Neutrophil (primary cell): ENCODE data around the gene FGA.

ENCODE experiments used
- H3K27ac ChIP-seq: fragments of 200-600 bp; sonication (generic); 2 replicates; pipeline ENCODE4 v1.5.1; 2016; ENCODE audit warnings: mild to moderate bottlenecking, moderate library complexity
- H3K27me3 ChIP-seq: fragments of 200-600 bp; sonication (generic); 2 replicates; pipeline ENCODE4 v1.6.0; 2016; ENCODE audit warnings: mild to moderate bottlenecking
- H3K36me3 ChIP-seq: fragments of 200-600 bp; sonication (generic); 2 replicates; pipeline ENCODE4 v1.5.1; 2017
- H3K4me1 ChIP-seq, 2 experiments: fragments of 200-600 bp in 1 of 2; sonication (generic) in 1 of 2; 1 replicate in 1 of 2; 2 replicates in 1 of 2; pipeline versions ENCODE4 v1.5.1 to v1.6.1; 2013 to 2016; ENCODE audit warnings: low read depth in 1 of 2, low read length in 1 of 2, mild to moderate bottlenecking in 1 of 2, moderate library complexity in 1 of 2; ENCODE audit not compliant: control insufficient read depth in 1 of 2, insufficient read depth in 1 of 2
- H3K4me3 ChIP-seq, 2 experiments: fragments of 200-600 bp in 1 of 2; sonication (generic) in 1 of 2; 1 replicate in 1 of 2; 2 replicates in 1 of 2; pipeline ENCODE4 v1.5.1; 2013 to 2016; ENCODE audit warnings: low read depth in 1 of 2, low read length in 1 of 2, mild to moderate bottlenecking in 1 of 2, moderate library complexity in 1 of 2
- H3K9me3 ChIP-seq: fragments of 200-600 bp; sonication (generic); 2 replicates; pipeline ENCODE4 v1.5.1; 2016
- TF ChIP-seq, protein P1 (sequence below): fragments of 200-600 bp; sonication (generic); IDR thresholded peaks from 2 replicates; pipeline ENCODE4 v1.5.1; 2016; ENCODE audit warnings: antibody characterized with exemption

The FGA gene

DNA sequence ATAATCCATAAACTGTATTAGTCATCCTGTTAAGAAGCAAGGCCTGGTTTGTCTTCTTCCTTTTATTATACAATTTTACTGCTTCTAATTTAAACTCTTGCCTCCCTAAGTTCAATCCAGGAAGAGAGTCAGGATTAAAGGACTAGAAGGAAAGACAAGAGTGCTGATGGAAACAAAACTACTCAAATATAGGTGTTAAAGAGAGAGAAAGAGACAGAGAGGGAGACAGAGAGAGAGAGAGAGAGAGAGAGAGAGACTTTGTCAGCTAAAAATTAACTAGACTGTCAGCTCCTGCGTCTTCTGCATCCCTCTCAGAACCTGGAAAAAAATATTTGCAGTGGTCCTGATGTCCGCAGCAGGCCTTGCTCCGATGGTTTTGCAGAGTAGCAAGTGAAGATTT lies 35.4 kb upstream of the FGA start:
- H3K4me1 ChIP-seq = peaks cover 0 to 6% of the 10 kb centered on the region in 2 experiments
- TF ChIP-seq, protein P1, sequence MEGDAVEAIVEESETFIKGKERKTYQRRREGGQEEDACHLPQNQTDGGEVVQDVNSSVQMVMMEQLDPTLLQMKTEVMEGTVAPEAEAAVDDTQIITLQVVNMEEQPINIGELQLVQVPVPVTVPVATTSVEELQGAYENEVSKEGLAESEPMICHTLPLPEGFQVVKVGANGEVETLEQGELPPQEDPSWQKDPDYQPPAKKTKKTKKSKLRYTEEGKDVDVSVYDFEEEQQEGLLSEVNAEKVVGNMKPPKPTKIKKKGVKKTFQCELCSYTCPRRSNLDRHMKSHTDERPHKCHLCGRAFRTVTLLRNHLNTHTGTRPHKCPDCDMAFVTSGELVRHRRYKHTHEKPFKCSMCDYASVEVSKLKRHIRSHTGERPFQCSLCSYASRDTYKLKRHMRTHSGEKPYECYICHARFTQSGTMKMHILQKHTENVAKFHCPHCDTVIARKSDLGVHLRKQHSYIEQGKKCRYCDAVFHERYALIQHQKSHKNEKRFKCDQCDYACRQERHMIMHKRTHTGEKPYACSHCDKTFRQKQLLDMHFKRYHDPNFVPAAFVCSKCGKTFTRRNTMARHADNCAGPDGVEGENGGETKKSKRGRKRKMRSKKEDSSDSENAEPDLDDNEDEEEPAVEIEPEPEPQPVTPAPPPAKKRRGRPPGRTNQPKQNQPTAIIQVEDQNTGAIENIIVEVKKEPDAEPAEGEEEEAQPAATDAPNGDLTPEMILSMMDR = no peak
- no peaks in the 10 kb centered on the region for H3K9me3 ChIP-seq
- H3K27me3 ChIP-seq = peaks cover 64% of the 10 kb centered on the region
- H3K36me3 ChIP-seq = no peaks in the 10 kb centered on the region
- H3K4me3 ChIP-seq = no peak overlapping the region
- no peak overlapping the region for H3K27ac ChIP-seq

DNA sequence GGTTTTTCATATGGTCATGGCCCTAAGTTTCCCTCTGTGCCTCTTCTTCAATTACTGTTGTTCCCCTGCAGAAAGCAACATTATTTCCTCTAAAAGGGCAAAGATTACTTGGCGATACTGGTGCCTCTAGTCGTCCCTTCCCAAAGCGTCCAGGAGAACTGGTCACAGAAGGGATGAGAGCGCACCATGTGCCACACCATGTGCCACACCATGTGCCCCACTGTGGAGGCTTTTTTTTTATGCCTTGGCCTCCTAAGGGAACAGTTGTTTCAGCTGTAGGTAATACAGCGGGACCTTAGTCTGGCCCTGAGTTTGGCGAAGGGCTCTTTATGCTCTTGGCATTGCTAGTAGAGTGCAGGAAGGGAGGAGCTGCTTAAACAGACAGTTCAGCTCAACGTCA lies 33.5 kb upstream of the FGA start:
- Histone ChIP-seq H3K4me3 (no peak overlapping the region), H3K36me3 (no peaks in the 10 kb centered on the region), H3K27me3 (peaks cover 45% of the 10 kb centered on the region), H3K4me1 (peaks cover 0 to 6% of the 10 kb centered on the region in 2 experiments), H3K9me3 (no peaks in the 10 kb centered on the region), H3K27ac (no peak overlapping the region)
- TF ChIP-seq, protein P1 = no peak

DNA sequence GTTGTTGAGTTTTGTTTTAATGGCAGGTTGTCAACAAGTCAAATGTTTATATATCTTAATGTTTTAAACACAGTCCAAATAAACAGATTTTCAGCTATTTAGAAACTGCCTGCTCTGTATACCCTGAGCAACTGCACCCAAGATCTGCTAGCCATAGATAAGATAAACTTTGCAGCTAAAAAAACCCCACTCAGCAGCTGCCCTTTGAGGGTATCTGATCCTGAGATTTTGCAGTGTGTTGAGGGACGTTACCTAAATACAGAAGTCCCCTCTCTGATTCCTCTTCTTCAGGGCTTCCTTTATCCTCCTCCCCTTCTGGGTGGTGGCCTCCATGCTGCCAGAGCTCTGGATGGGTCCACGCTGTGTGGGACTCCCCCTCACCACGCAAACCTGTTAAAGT lies 32.9 kb upstream of the FGA start:
- no peak overlapping the region for H3K4me3 ChIP-seq
- no peak overlapping the region for H3K27ac ChIP-seq
- H3K9me3 ChIP-seq = no peaks in the 10 kb centered on the region
- H3K36me3 ChIP-seq = no peaks in the 10 kb centered on the region
- peaks cover 40% of the 10 kb centered on the region for H3K27me3 ChIP-seq
- H3K4me1 ChIP-seq = peaks cover 0 to 6% of the 10 kb centered on the region in 2 experiments
- TF ChIP-seq, protein P1 = no peak

DNA sequence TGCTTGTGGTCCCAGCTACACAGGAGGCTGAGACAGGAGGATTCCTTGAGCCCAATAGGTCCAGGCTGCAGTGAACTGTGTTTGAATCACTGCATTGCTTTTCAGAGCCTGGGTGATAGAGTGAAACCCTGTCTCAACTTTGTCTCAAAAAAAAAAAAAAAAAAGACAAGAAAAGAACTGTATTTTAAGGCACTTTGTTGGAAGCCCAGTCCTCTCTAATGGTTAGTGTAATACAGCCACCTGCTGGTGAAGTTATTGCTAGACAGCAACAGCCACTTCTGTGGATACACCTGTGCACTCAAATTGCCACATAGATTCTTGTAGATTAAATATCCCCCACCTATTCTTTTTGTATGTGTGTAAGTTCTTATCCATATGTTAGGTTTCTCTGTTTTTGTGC lies 32.1 kb upstream of the FGA start:
- Histone ChIP-seq H3K27me3 (peaks cover 31% of the 10 kb centered on the region), H3K4me3 (no peak overlapping the region), H3K27ac (no peak overlapping the region), H3K9me3 (no peaks in the 10 kb centered on the region), H3K4me1 (peaks cover 0 to 6% of the 10 kb centered on the region in 2 experiments), H3K36me3 (no peaks in the 10 kb centered on the region)
- TF ChIP-seq, protein P1 = no peak

DNA sequence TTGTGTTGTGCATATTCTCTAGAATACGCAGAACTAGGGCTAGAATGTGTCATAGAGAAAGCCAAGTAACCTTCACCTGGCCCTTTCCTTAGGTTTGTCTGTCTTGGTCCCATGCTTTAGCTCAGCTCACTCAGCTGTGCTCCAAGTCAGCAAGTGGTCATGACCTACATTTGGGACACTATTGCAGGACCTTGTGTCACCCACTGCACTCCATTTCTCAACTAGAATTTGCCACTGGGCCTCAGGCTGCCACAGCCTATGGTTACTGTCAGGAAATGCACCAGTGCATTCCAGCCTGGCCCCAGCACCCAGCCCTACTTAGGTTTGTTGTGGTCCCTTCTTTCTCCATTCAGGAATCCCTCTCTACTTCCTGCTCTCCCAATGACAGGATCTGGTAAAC lies 29.6 kb upstream of the FGA start:
- Histone ChIP-seq H3K27me3 (peaks cover 6% of the 10 kb centered on the region), H3K4me1 (no peaks in the 10 kb centered on the region), H3K9me3 (no peaks in the 10 kb centered on the region), H3K36me3 (no peaks in the 10 kb centered on the region), H3K4me3 (no peak overlapping the region), H3K27ac (no peak overlapping the region)
- TF ChIP-seq, protein P1 = no peak
